ENCODE results near the gene SOX13. TPM values are rescaled to one million over a fixed set of nuclear protein-coding genes. Genes with fewer than 3 reads are reported as not detected.

SOX13 gene
- total and polyA plus RNA-seq, 3 experiments from 2014 or later, result 3.1 to 5.5 (median 3.1) TPM

DNA sequence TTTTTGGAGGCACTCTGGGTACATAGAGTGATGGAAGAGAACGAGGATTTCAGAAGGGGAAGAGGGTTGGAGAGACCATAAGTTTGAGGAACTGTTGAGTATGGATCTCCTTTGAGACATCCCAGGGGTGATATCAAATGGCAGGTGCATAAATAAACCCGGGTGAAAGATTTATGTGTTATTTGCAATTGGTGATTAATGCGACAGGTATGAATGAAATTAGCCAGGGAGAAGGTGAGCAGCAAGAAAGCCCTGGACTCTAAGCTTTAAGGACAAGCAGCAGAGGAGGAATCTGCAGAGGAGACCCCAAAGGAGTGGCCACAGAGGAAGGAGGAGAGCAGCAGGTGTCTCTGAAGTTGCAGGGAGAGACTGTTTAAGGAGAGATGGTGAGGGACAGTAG, 102.0 kb downstream of the SOX13 start:
- CTCF ChIA-PET, result no interaction called here
- Mint-ChIP-seq H3K9me3 (peaks cover 17 to 40% (median 30%) of the 10 kb centered on the region in 5 donors), H3K27ac (no peak overlapping the region), H3K27me3 (peaks cover 11 to 17% of the 10 kb centered on the region in 2 donors), H3K4me3 (no peak overlapping the region), H3K4me1 (no peaks in the 10 kb centered on the region), H3K36me3 (peaks cover 0 to 29% (median 0%) of the 10 kb centered on the region in 3 donors)
- no peaks in the 10 kb centered on the region for H3K4me1 ChIP-seq (ENCODE audit: insufficient read depth, low read length)
- H3K4me3 ChIP-seq (ENCODE audit: low read length), result no peak overlapping the region
- peaks cover 24% of the 10 kb centered on the region for H3K9me3 ChIP-seq (ENCODE audit: low read length)
- DNase-seq, result no peak
- POLR2A ChIA-PET, result no interaction called here
- H3K27ac ChIP-seq (ENCODE audit: low read depth, low read length), result no peak overlapping the region
- H3K36me3 ChIP-seq (ENCODE audit: insufficient read depth, low read length), result no peaks in the 10 kb centered on the region
- H3K27me3 ChIP-seq (ENCODE audit: insufficient read depth, low read length, poor library complexity, severe bottlenecking), result no peaks in the 10 kb centered on the region

- no peak for DNase-seq
- H3K36me3 Mint-ChIP-seq, result peaks cover 0 to 24% (median 0%) of the 10 kb centered on the region in 3 donors
- CTCF ChIA-PET, result interaction anchor here (1.2 kb wide), 1 partner anchor 31 kb away, joined by 3 read pairs; no protein-coding TSS in a partner anchor
- no peaks in the 10 kb centered on the region for H3K36me3 ChIP-seq (ENCODE audit: insufficient read depth, low read length)
- no peaks in the 10 kb centered on the region for H3K27me3 ChIP-seq (ENCODE audit: insufficient read depth, low read length, poor library complexity, severe bottlenecking)
- no peak overlapping the region for H3K4me3 ChIP-seq (ENCODE audit: low read length)
- H3K27ac ChIP-seq (ENCODE audit: low read depth, low read length), result no peak overlapping the region
- POLR2A ChIA-PET, result no interaction called here
- H3K4me1 ChIP-seq (ENCODE audit: insufficient read depth, low read length), result no peaks in the 10 kb centered on the region
- no peak overlapping the region for H3K4me3 Mint-ChIP-seq
- H3K9me3 ChIP-seq (ENCODE audit: low read length), result peaks cover 15% of the 10 kb centered on the region
- no peaks in the 10 kb centered on the region for H3K4me1 Mint-ChIP-seq
- peaks cover 8 to 30% (median 20%) of the 10 kb centered on the region in 5 donors for H3K9me3 Mint-ChIP-seq
- no peak overlapping the region for H3K27ac Mint-ChIP-seq
- H3K27me3 Mint-ChIP-seq, result peaks cover 11 to 17% of the 10 kb centered on the region in 2 donors
Measured at GRCh38 chr1:204176049-204176448, 103.1 kb downstream of the SOX13 start.

GRCh38 chr1:204177133-204177532, 104.2 kb downstream of the SOX13 start:
- H3K36me3 Mint-ChIP-seq, result peaks cover 0 to 19% (median 0%) of the 10 kb centered on the region in 3 donors
- no peak overlapping the region for H3K4me3 Mint-ChIP-seq
- Histone ChIP-seq H3K9me3 (ENCODE audit: low read length) (peaks cover 8% of the 10 kb centered on the region), H3K4me1 (ENCODE audit: insufficient read depth, low read length) (no peaks in the 10 kb centered on the region), H3K36me3 (ENCODE audit: insufficient read depth, low read length) (no peaks in the 10 kb centered on the region), H3K4me3 (ENCODE audit: low read length) (no peak overlapping the region), H3K27me3 (ENCODE audit: insufficient read depth, low read length, poor library complexity, severe bottlenecking) (no peaks in the 10 kb centered on the region), H3K27ac (ENCODE audit: low read depth, low read length) (no peak overlapping the region)
- peaks cover 14 to 17% of the 10 kb centered on the region in 2 donors for H3K27me3 Mint-ChIP-seq
- no peak for DNase-seq
- ChIA-PET CTCF (interaction anchor here (1.2 kb wide), 1 partner anchor 30 kb away, joined by 3 read pairs; no protein-coding TSS in a partner anchor), POLR2A (no interaction called here)
- no peaks in the 10 kb centered on the region for H3K4me1 Mint-ChIP-seq
- H3K27ac Mint-ChIP-seq, result no peak overlapping the region
- H3K9me3 Mint-ChIP-seq, result peaks cover 3 to 20% (median 12%) of the 10 kb centered on the region in 5 donors

Other genes starting within 250 kb of the SOX13 start
- gene SNRPE, start 211.5 kb upstream of the SOX13 start, total RNA-seq, result 100 to 1,000 TPM; 392 to 421 TPM
- gene SNRPE, start 211.5 kb upstream of the SOX13 start, polyA plus RNA-seq, result 238 TPM
- 1 to 10 TPM in 1 of 2 experiments, under 1 TPM in 1; 0.91 to 1.1 TPM for gene ETNK2, start 78.9 kb downstream of the SOX13 start, total RNA-seq
- 6.1 TPM for gene ETNK2, start 78.9 kb downstream of the SOX13 start, polyA plus RNA-seq
- gene REN, start 93.2 kb downstream of the SOX13 start, total RNA-seq, result not detected
- not detected for gene REN, start 93.2 kb downstream of the SOX13 start, polyA plus RNA-seq
- not detected for gene KISS1, start 123.4 kb downstream of the SOX13 start, total RNA-seq
- not detected for gene KISS1, start 123.4 kb downstream of the SOX13 start, polyA plus RNA-seq
- not detected for gene GOLT1A, start 140.9 kb downstream of the SOX13 start, total RNA-seq
- not detected for gene GOLT1A, start 140.9 kb downstream of the SOX13 start, polyA plus RNA-seq